IMR-90 (cell line): ENCODE results near the gene MYBPHL. TPM values are rescaled to one million over a fixed set of nuclear protein-coding genes. Genes with fewer than 3 reads are reported as not detected.

ENCODE experiments used
- ATAC-seq: fragments of 200-7000 bp; cut with Tn5 transposase; 2 replicates; pipeline ENCODE4 v1.9.1; 2020; ENCODE audit warnings: low read depth, mild to moderate bottlenecking, moderate library complexity
- BruUV-seq: library from RNA; stranded (reverse); fragments of 400-500 nt; replicated peaks from 2 replicates; lab custom pipeline; 2021; lab: Mats Ljungman, UMichigan
- CTCF ChIA-PET: fragments of 300-600 bp; formaldehyde crosslinking; extraction: SDS; loops from one replicate; lab custom pipeline; 2021; ENCODE audit warnings: antibody characterized with exemption; lab: Yijun Ruan, JAX
- POLR2A ChIA-PET: fragments of 300-600 bp; sonication (Branson Sonifier 250); formaldehyde crosslinking; loops from one replicate; lab custom pipeline; 2022; ENCODE audit warnings: antibody characterized with exemption; ENCODE audit not compliant: unreplicated experiment; lab: Charles Lee
- DNase-seq: peaks from one replicate; pipeline ENCODE4 v3.0.0; 2013
- H2AFZ ChIP-seq: replicated peaks from 2 replicates; pipeline ENCODE3; 2013; ENCODE audit warnings: low read length, mild to moderate bottlenecking; ENCODE audit not compliant: poor library complexity
- H2AK5ac ChIP-seq: 2 replicates; pipeline ENCODE4 v1.6.1; 2013; ENCODE audit warnings: low read depth, low read length, inconsistent platforms
- H2AK9ac ChIP-seq: replicated peaks from 2 replicates; pipeline ENCODE3; 2013; ENCODE audit warnings: mild to moderate bottlenecking, low read depth, low read length, moderate library complexity; ENCODE audit not compliant: poor library complexity
- H2BK120ac ChIP-seq: 2 replicates; pipeline ENCODE4 v1.6.1; 2013; ENCODE audit warnings: low read depth, low read length, inconsistent platforms
- H2BK15ac ChIP-seq: 3 replicates; pipeline ENCODE4 v1.6.1; 2013; ENCODE audit warnings: low read depth, low read length, inconsistent platforms
- H2BK20ac ChIP-seq: 2 replicates; pipeline ENCODE4 v1.6.1; 2013; ENCODE audit warnings: low read depth, mild to moderate bottlenecking, inconsistent platforms, low read length, moderate library complexity
- H2BK5ac ChIP-seq: 2 replicates; pipeline ENCODE4 v1.6.1; 2013; ENCODE audit warnings: mild to moderate bottlenecking, low read depth, low read length, inconsistent platforms; ENCODE audit not compliant: poor library complexity, severe bottlenecking
- H3K14ac ChIP-seq: replicated peaks from 2 replicates; pipeline ENCODE4 v1.6.1; 2013; ENCODE audit warnings: low read depth, low read length, inconsistent platforms
- H3K18ac ChIP-seq: 2 replicates; pipeline ENCODE4 v1.6.1; 2013; ENCODE audit warnings: low read depth, low read length, control low read depth
- H3K23ac ChIP-seq: 2 replicates; pipeline ENCODE4 v1.6.1; 2013; ENCODE audit warnings: low read depth, low read length, inconsistent platforms
- H3K27ac ChIP-seq: 2 replicates; pipeline ENCODE4 v1.5.1; 2013; ENCODE audit warnings: mild to moderate bottlenecking, control low read depth, low read length; ENCODE audit not compliant: insufficient read depth
- H3K27me3 ChIP-seq: 2 replicates; pipeline ENCODE4 v1.6.1; 2013; ENCODE audit warnings: low read length; ENCODE audit not compliant: control insufficient read depth, insufficient read depth
- H3K36me3 ChIP-seq: 2 replicates; pipeline ENCODE4 v1.6.1; 2013; ENCODE audit warnings: low read length, mixed read lengths; ENCODE audit not compliant: control insufficient read depth, insufficient read depth
- H3K4ac ChIP-seq: 2 replicates; pipeline ENCODE4 v1.6.1; 2013; ENCODE audit warnings: low read depth, low read length, inconsistent platforms
- H3K4me1 ChIP-seq: 2 replicates; pipeline ENCODE4 v1.6.1; 2013; ENCODE audit warnings: low read length, mixed read lengths; ENCODE audit not compliant: control insufficient read depth, insufficient read depth
- H3K4me2 ChIP-seq: 2 replicates; pipeline ENCODE4 v1.6.1; 2013; ENCODE audit warnings: low read depth, mild to moderate bottlenecking, control low read depth, low read length, moderate library complexity
- H3K4me3 ChIP-seq: 2 replicates; pipeline ENCODE4 v1.5.1; 2013; ENCODE audit warnings: low read depth, mild to moderate bottlenecking, control low read depth, low read length, moderate library complexity; ENCODE audit not compliant: insufficient read depth
- H3K56ac ChIP-seq: 2 replicates; pipeline ENCODE4 v1.6.1; 2013; ENCODE audit warnings: low read length, inconsistent platforms; ENCODE audit not compliant: insufficient read depth; ENCODE audit errors: extremely low read depth
- H3K79me1 ChIP-seq, 2 experiments: 2 replicates each; pipeline ENCODE4 v1.6.1; 2013; ENCODE audit warnings: low read length in 2 of 2, inconsistent platforms in 1 of 2, low read depth in 1 of 2
- H3K9ac ChIP-seq: 2 replicates; pipeline ENCODE4 v1.6.1; 2013; ENCODE audit warnings: low read depth, low read length, control low read depth
- H3K9me1 ChIP-seq: 2 replicates; pipeline ENCODE4 v1.6.1; 2013; ENCODE audit warnings: low read length, inconsistent platforms; ENCODE audit not compliant: insufficient read depth
- H3K9me3 ChIP-seq: 2 replicates; pipeline ENCODE4 v1.6.1; 2013; ENCODE audit warnings: low read length; ENCODE audit not compliant: control insufficient read depth, insufficient read depth
- H4K20me1 ChIP-seq: 2 replicates; pipeline ENCODE4 v1.6.1; 2013; ENCODE audit warnings: low read length, inconsistent platforms; ENCODE audit not compliant: insufficient read depth
- H4K5ac ChIP-seq: 2 replicates; pipeline ENCODE4 v1.6.1; 2013; ENCODE audit warnings: mild to moderate bottlenecking, low read depth, low read length, control low read depth
- H4K8ac ChIP-seq, 2 experiments: 2 replicates each; pipeline ENCODE4 v1.6.1; 2013; ENCODE audit warnings: low read depth in 2 of 2, low read length in 2 of 2, control low read depth in 1 of 2, inconsistent platforms in 1 of 2
- H4K91ac ChIP-seq: 2 replicates; pipeline ENCODE4 v1.6.1; 2013; ENCODE audit warnings: low read depth, low read length, inconsistent platforms; ENCODE audit not compliant: insufficient read depth
- BHLHE40 ChIP-seq: fragments of 150-350 bp; IDR thresholded peaks from 2 replicates; pipeline ENCODE4 v1.6.1; 2016; ENCODE audit warnings: mild to moderate bottlenecking, low read depth, low read length
- CEBPB ChIP-seq: IDR thresholded peaks from 2 replicates; pipeline ENCODE4 v1.6.1; 2012; ENCODE audit warnings: low read depth, low read length, improper control_type of control experiment
- CHD1 ChIP-seq: IDR thresholded peaks from 2 replicates; pipeline ENCODE4 v1.6.1; 2012; ENCODE audit warnings: low read depth, low read length, improper control_type of control experiment
- FOS ChIP-seq: fragments of 150-350 bp; IDR thresholded peaks from 2 replicates; pipeline ENCODE4 v1.6.1; 2016; ENCODE audit warnings: low read depth, low read length
- MAFK ChIP-seq: IDR thresholded peaks from 2 replicates; pipeline ENCODE4 v1.6.1; 2012; ENCODE audit warnings: low read depth, low read length, improper control_type of control experiment
- MAZ ChIP-seq: IDR thresholded peaks from 2 replicates; pipeline ENCODE4 v1.6.1; 2012; ENCODE audit warnings: low read depth, mild to moderate bottlenecking, low read length, improper control_type of control experiment, moderate library complexity, borderline replicate concordance
- MXI1 ChIP-seq: IDR thresholded peaks from 2 replicates; pipeline ENCODE4 v1.6.1; 2012; ENCODE audit warnings: low read depth, mild to moderate bottlenecking, low read length, moderate library complexity, borderline replicate concordance
- NFE2L2 ChIP-seq: fragments of 150-350 bp; IDR thresholded peaks from 2 replicates; pipeline ENCODE4 v1.6.1; 2016; ENCODE audit warnings: low read depth, mild to moderate bottlenecking, low read length
- POLR2A ChIP-seq: IDR thresholded peaks from 2 replicates; pipeline ENCODE4 v1.6.1; 2012; ENCODE audit warnings: mild to moderate bottlenecking, low read depth, low read length
- RAD21 ChIP-seq: IDR thresholded peaks from 2 replicates; pipeline ENCODE4 v1.6.1; 2012; ENCODE audit warnings: low read length, improper control_type of control experiment
- RCOR1 ChIP-seq: IDR thresholded peaks from 2 replicates; pipeline ENCODE4 v1.6.1; 2012; ENCODE audit warnings: mild to moderate bottlenecking, low read length, improper control_type of control experiment; ENCODE audit not compliant: insufficient replicate concordance
- RFX5 ChIP-seq: IDR thresholded peaks from 2 replicates; pipeline ENCODE4 v1.8.0; 2012; ENCODE audit warnings: low read depth, mild to moderate bottlenecking, low read length, moderate library complexity
- SMC3 ChIP-seq: fragments of 150-350 bp; IDR thresholded peaks from 2 replicates; pipeline ENCODE4 v1.6.1; 2016; ENCODE audit warnings: low read depth, mild to moderate bottlenecking, antibody characterized with exemption, low read length, moderate library complexity
- WGBS, 2 experiments: methylation state at CpG; one replicate each; pipeline versions ENCODE4 v1.1.5 to v1.1.7; 2013; ENCODE audit warnings: missing lambda C conversion rate in 2 of 2; ENCODE audit not compliant: insufficient read length in 1 of 2; ENCODE audit errors: extremely low coverage in 2 of 2; 5-methylcytosine and 5-hydroxymethylcytosine counted together
- dilution Hi-C: fragments of 300-500 bp; cut with HindIII; formaldehyde crosslinking; loops from one replicate; pipeline ENCODE4 v1.14.3; 2018; ENCODE audit warnings: low sequenced_read_pairs; ENCODE audit not compliant: unreplicated experiment
- in situ Hi-C: fragments of 300-500 bp; cut with MboI; formaldehyde crosslinking; loops from 3 replicates; pipeline ENCODE4 v1.14.3; 2019; ENCODE audit warnings: low sequenced_read_pairs, inconsistent platforms, mixed read lengths
- intact Hi-C: fragments of 100-400 bp; cut with micrococcal nuclease; formaldehyde crosslinking; loops from 2 replicates; pipeline ENCODE4 v1.10.0; 2022
- polyA plus RNA-seq, 3 experiments: library from polyadenylated mRNA; depleted of rRNA; stranded (reverse); fragments of >200 nt; gene quantifications; 2 replicates each; pipeline ENCODE4 v1.2.3, GENCODE V29; 2012; ENCODE audit warnings: low replicate concordance in 1 of 3
- total RNA-seq: library from RNA; depleted of rRNA; stranded (reverse); fragments of >200 nt; gene quantifications from 2 replicates; pipeline ENCODE4 v1.2.3, GENCODE V29; 2012
- TF ChIP-seq, protein P1 (sequence below): conservative IDR thresholded peaks from 2 replicates; pipeline ENCODE4 v1.5.1; 2012; ENCODE audit warnings: mild to moderate bottlenecking, low read depth, low read length, improper control_type of control experiment
- TF ChIP-seq, protein P2 (sequence below): fragments of 150-350 bp; IDR thresholded peaks from 2 replicates; pipeline ENCODE4 v1.6.1; 2016; ENCODE audit warnings: low read depth, mild to moderate bottlenecking, low read length, moderate library complexity, borderline replicate concordance
- TF ChIP-seq, protein P3 (sequence below): fragments of 150-350 bp; IDR thresholded peaks from 2 replicates; pipeline ENCODE4 v1.6.1; 2017; ENCODE audit warnings: mild to moderate bottlenecking, antibody characterized with exemption, low read length, low read depth

Gene MYBPHL
- total and polyA plus RNA-seq, 2 of the 4 experiments (the other 2 are of a cell fraction) = 0.07 TPM; not detected in 1

- WGBS, 2 experiments = 90% methylated on average over 2 of the region's 9 CpGs; no CpG with 5 or more reads in 1 of the 2 experiments
- CTCF ChIA-PET = interaction anchor here (0.7 kb wide), 1 partner anchor 181 kb away, joined by 3 read pairs; no protein-coding TSS in a partner anchor
These were observed 14.4 kb downstream of the MYBPHL start for GRCh38 chr1:109292364-109292763.

More at GRCh38 chr1:109292364-109292763, 14.4 kb downstream of the MYBPHL start:
- BruUV-seq = no TSS peak
- no peak overlapping the region for H2AK9ac ChIP-seq
- no peak overlapping the region for H2BK5ac ChIP-seq
- no peaks in the 10 kb centered on the region for H3K9me3 ChIP-seq
- H3K27ac ChIP-seq = no peak overlapping the region
- POLR2A ChIA-PET = no interaction called here
- in situ Hi-C loops = no loop called here
- peak overlapping the region; percentile 53; the same call in 1 of the 2 replicates for H2AK5ac ChIP-seq
- dilution Hi-C loops = no loop called here
- H3K56ac ChIP-seq = no peak overlapping the region
- no peak overlapping the region for H3K4me2 ChIP-seq
- H3K9ac ChIP-seq = no peak overlapping the region
- ATAC-seq = no peak
- no peak for TF ChIP-seq CEBPB
- TF ChIP-seq MAFK = no peak
- TF ChIP-seq, protein P1, sequence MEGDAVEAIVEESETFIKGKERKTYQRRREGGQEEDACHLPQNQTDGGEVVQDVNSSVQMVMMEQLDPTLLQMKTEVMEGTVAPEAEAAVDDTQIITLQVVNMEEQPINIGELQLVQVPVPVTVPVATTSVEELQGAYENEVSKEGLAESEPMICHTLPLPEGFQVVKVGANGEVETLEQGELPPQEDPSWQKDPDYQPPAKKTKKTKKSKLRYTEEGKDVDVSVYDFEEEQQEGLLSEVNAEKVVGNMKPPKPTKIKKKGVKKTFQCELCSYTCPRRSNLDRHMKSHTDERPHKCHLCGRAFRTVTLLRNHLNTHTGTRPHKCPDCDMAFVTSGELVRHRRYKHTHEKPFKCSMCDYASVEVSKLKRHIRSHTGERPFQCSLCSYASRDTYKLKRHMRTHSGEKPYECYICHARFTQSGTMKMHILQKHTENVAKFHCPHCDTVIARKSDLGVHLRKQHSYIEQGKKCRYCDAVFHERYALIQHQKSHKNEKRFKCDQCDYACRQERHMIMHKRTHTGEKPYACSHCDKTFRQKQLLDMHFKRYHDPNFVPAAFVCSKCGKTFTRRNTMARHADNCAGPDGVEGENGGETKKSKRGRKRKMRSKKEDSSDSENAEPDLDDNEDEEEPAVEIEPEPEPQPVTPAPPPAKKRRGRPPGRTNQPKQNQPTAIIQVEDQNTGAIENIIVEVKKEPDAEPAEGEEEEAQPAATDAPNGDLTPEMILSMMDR = no peak
- TF ChIP-seq FOS = no peak
- TF ChIP-seq NFE2L2 = no peak
- TF ChIP-seq SMC3 = no peak
- TF ChIP-seq, protein P2, sequence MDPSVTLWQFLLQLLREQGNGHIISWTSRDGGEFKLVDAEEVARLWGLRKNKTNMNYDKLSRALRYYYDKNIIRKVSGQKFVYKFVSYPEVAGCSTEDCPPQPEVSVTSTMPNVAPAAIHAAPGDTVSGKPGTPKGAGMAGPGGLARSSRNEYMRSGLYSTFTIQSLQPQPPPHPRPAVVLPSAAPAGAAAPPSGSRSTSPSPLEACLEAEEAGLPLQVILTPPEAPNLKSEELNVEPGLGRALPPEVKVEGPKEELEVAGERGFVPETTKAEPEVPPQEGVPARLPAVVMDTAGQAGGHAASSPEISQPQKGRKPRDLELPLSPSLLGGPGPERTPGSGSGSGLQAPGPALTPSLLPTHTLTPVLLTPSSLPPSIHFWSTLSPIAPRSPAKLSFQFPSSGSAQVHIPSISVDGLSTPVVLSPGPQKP = no peak
- TF ChIP-seq, protein P3, sequence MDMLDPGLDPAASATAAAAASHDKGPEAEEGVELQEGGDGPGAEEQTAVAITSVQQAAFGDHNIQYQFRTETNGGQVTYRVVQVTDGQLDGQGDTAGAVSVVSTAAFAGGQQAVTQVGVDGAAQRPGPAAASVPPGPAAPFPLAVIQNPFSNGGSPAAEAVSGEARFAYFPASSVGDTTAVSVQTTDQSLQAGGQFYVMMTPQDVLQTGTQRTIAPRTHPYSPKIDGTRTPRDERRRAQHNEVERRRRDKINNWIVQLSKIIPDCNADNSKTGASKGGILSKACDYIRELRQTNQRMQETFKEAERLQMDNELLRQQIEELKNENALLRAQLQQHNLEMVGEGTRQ = no peak
- TF ChIP-seq MXI1 = no peak
- TF ChIP-seq RFX5 = no peak
- no peak for TF ChIP-seq CHD1
- no peak for TF ChIP-seq BHLHE40
- TF ChIP-seq MAZ = no peak
- no peak for TF ChIP-seq POLR2A
- no peak for TF ChIP-seq RCOR1
- no peak for TF ChIP-seq RAD21
- no peak overlapping the region for H3K23ac ChIP-seq
- H3K4me3 ChIP-seq = no peak overlapping the region
- peak overlapping the region; percentile 23; the same call in 1 of the 2 replicates for H3K14ac ChIP-seq
- H4K20me1 ChIP-seq = no peaks in the 10 kb centered on the region
- H3K4me1 ChIP-seq = 0 out of 2 replicates have a peak, but pooled peaks cover under 1% of the 10 kb centered on the region
- no peak overlapping the region for H2AFZ ChIP-seq
- H3K4ac ChIP-seq = peak overlapping the region; percentile 60; the same call in 1 of the 2 replicates
- peaks cover 12% of the 10 kb centered on the region for H3K9me1 ChIP-seq
- H2BK20ac ChIP-seq = peak overlapping the region; percentile 23; the same call in 1 of the 2 replicates
- peak overlapping the region in 1 of 2 experiments; percentile 43; a peak in 1 of 4 replicates for H4K8ac ChIP-seq
- no peak overlapping the region for H4K5ac ChIP-seq
- no peaks in the 10 kb centered on the region for H3K36me3 ChIP-seq
- peak overlapping the region; percentile 46; the same call in 1 of the 3 replicates for H2BK15ac ChIP-seq
- H3K18ac ChIP-seq = peak overlapping the region; percentile 34; the same call in 1 of the 2 replicates
- peak overlapping the region; percentile 50 for H2BK120ac ChIP-seq
- no peaks in the 10 kb centered on the region for H3K79me1 ChIP-seq
- no peak for DNase-seq
- H3K27me3 ChIP-seq = no peaks in the 10 kb centered on the region
- intact Hi-C loops = no loop called here
- no peak overlapping the region for H4K91ac ChIP-seq
